ENCODE measurements around the gene OBP2A. TPM values are rescaled to one million over a fixed set of nuclear protein-coding genes. Genes with fewer than 3 reads are reported as not detected.

Gene OBP2A
- total and polyA plus RNA-seq, 2 of the 8 experiments (the other 6 are each of a cell fraction or from before 2014, with no cell fraction given): not detected

DNA sequence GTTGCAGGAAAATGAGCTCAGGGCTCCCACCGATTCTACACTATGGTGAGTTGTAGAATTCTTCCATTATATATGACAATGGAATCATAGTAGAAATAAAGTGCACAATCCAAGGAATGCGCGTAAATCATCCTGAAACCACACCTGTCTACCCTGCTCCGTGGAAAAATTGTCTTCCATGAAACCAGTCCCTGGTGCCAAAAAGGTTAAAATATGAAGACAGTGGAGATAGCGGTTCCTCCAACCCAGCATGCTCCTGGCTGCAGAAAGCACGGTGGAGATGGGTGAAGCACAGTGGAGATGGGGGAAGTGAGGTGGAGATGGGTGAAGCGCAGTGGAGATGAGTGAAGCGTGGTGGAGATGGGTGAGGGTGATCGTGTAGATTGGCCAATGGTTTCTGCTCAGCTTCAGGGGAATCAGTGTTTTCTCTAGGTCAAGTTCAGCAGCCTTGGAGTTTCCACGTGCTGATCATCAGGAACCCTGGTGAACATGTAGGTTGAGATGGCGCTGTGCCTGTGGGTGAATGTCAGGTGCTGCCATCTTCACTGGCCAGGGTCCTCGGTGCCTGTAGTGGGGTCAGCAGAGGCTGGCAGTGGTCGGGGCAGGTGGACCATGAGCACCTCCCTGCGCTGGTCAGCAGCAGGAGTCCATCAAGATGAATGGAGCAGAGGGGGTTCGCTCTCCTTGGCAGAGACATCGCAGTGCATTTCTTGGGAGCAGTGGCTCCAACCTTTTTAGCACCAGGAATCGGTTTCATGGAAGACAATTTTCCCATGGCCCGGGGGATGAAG, 35.9 kb downstream of the OBP2A start:
- no peak overlapping the region for H3K4ac ChIP-seq (replicated peaks; ENCODE audit: insufficient read length, low read depth, low read length)
- H3K56ac ChIP-seq (replicated peaks; ENCODE audit: insufficient read length, low read depth, low read length): no peak overlapping the region
- H4K91ac ChIP-seq (replicated peaks; ENCODE audit: insufficient read length, low read length): no peak overlapping the region
- no peak overlapping the region for H2BK20ac ChIP-seq (ENCODE audit: low read length)
- ChIA-PET CTCF (ENCODE audit: partially characterized antibody) (interaction anchor here (0.8 to 2.1 kb wide), 3 partner anchors 19 to 22 kb away, joined by 4 to 12 read pairs (median 11); no protein-coding TSS in a partner anchor), POLR2A (ENCODE audit: partially characterized antibody) (no interaction called here)
- H3K9me3 ChIP-seq (ENCODE audit: insufficient read depth in 2 of 2, low read depth in 1 of 2, low read length in 1 of 2): peaks cover 2 to 3% of the 10 kb centered on the region in 2 experiments; a peak in 1 of 4 replicates
- H3K27ac ChIP-seq (ENCODE audit: low read depth, low read length): no peak overlapping the region
- no peak overlapping the region for H2BK15ac ChIP-seq (ENCODE audit: low read length)
- no peak overlapping the region for H3K18ac ChIP-seq (ENCODE audit: extremely low read depth, low read length)
- WGBS, 2 experiments (ENCODE audit: extremely low coverage in 1 of 2, insufficient coverage in 1 of 2, insufficient read length in 1 of 2, insufficient replicate concordance in 2 of 2, low coverage in 1 of 2, low lambda C conversion rate in 2 of 2, missing lambda C conversion rate in 1 of 2): 92 to 100% methylated on average over 2 to 18 of the region's 18 CpGs
- no peak overlapping the region for H3K4me3 ChIP-seq (ENCODE audit: extremely low read depth in 1 of 4, insufficient read depth in 2 of 4, low read depth in 3 of 4, low read length in 4 of 4)
- H3K4me1 ChIP-seq (replicated peaks in 1 of 4; ENCODE audit: control insufficient read depth in 3 of 4, insufficient read depth in 4 of 4, low read length in 3 of 4): no peaks in the 10 kb centered on the region
- H3K9ac ChIP-seq (replicated peaks in 1 of 4; ENCODE audit: extremely low read depth in 1 of 4, low read depth in 3 of 4, low read length in 3 of 4): no peak overlapping the region
- no peak overlapping the region for H4K5ac ChIP-seq (ENCODE audit: insufficient read length, low read depth, low read length)
- no peaks in the 10 kb centered on the region for H3K79me1 ChIP-seq (ENCODE audit: low read depth, low read length)
- H4K8ac ChIP-seq (ENCODE audit: extremely low read depth, insufficient read depth, low read length): no peak overlapping the region; the same call in 1 of the 2 replicates
- no peaks in the 10 kb centered on the region for H4K20me1 ChIP-seq (replicated peaks in 1 of 2; ENCODE audit: control insufficient read depth in 1 of 2, insufficient read depth in 2 of 2, low read length in 2 of 2)
- no peak overlapping the region for H3K14ac ChIP-seq (ENCODE audit: insufficient read length)
- H2BK120ac ChIP-seq (replicated peaks; ENCODE audit: low read depth, low read length): no peak overlapping the region
- H3K36me3 ChIP-seq (ENCODE audit: control insufficient read depth in 2 of 4, insufficient read depth in 4 of 4, low read length in 3 of 4): no peaks in the 10 kb centered on the region
- H2AK5ac ChIP-seq (ENCODE audit: low read depth, low read length): no peak overlapping the region; the same call in 1 of the 2 replicates
- no peak for DNase-seq (ENCODE audit: low read depth in 1 of 2, low spot score in 2 of 2)
- no peak for FAIRE-seq
- no peak overlapping the region for H2BK12ac ChIP-seq (ENCODE audit: low read depth, low read length)
- no peak overlapping the region for H2AFZ ChIP-seq (ENCODE audit: low read length)
- no peaks in the 10 kb centered on the region for H3K79me2 ChIP-seq (ENCODE audit: control insufficient read depth in 1 of 2, insufficient read depth in 2 of 2, low read length in 2 of 2)
- H2BK5ac ChIP-seq (ENCODE audit: low read depth, low read length): no peak overlapping the region
- no peaks in the 10 kb centered on the region for H3K27me3 ChIP-seq (replicated peaks in 1 of 4; ENCODE audit: control insufficient read depth in 3 of 4, extremely low read depth in 1 of 4, insufficient read depth in 3 of 4, low read length in 3 of 4)
- no peak for TF ChIP-seq RAD21 (IDR thresholded peaks at IDR 0.05 in 1 of 2, conservative IDR thresholded peaks at IDR 0.05 in 1 of 2; ENCODE audit: low read depth in 2 of 2, low read length in 2 of 2)
- TF ChIP-seq, protein P1, sequence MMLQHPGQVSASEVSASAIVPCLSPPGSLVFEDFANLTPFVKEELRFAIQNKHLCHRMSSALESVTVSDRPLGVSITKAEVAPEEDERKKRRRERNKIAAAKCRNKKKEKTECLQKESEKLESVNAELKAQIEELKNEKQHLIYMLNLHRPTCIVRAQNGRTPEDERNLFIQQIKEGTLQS (IDR thresholded peaks at IDR 0.05; ENCODE audit: insufficient read depth, low read depth, low read length): no peak
- peaks cover 15% of the 10 kb centered on the region; the same call in 1 of the 2 replicates for H3K23me2 ChIP-seq (ENCODE audit: low read depth, low read length)
- no peak overlapping the region for H3K4me2 ChIP-seq (ENCODE audit: insufficient read depth in 1 of 2, low read depth in 2 of 2, low read length in 2 of 2)
- no peak overlapping the region for H3K23ac ChIP-seq (ENCODE audit: insufficient read length)

Measured in H1 (cell line).